NCI-H187 treated with DMSO at 0.1 percent for 48 hours (cell line): ENCODE results near the gene TSPYL1.
"Not testable (repeated sequence)": the region's sequence is repeated elsewhere in the genome, so short reads cannot be mapped to it uniquely, and the experiment has no call there.

Source experiments
- DNase-seq: peaks from one replicate; lab custom pipeline; 2025; lab: John Stamatoyannopoulos, UW

TSPYL1 gene

DNA sequence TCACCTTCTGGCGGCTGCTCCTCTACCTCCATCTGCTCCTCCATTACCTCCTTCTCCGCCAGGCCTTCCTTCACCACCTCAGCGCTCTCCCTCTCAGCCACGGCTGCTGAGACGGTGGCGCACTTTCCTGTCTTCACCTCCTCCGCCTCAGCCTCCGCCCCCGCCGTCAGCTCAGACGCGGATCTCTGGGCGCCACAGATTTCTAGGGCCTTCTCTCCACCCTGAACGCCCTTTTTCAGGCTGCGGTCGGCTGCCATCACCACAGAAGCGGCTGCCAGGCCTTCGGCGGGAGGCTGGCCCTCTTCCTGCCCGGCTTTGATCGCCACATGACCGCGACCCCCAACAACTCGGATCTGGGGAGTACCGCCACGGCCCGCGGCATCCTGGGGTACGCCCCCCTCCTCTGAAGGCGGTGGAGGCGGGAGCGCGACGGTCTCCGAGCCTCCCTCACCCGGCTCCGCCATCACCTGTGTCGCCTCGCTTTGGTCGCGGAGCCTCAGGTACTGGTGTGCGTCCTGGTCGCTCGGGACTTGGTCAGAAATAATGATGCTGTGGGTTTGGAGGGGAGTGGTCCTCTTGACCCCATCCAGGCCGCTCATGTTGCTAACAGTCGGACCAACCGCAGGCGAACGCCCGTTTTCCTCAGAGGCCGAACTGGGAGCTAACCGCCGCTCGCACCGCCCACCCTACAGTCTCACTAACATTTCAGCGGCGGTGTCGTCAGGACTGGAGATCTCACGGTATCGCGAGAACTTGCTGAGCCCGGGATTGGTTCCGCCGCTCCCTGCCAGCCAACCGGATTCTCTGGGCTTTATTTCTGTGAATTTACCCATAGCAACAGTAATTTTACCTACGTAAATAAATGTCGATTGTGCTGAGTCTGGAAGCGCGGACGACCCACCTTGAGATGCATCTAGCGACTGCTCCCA is at the start of gene TSPYL1:
Gene TSPYL1, minus strand, starts transcription at position 699 of the 929 bp plus-strand sequence. Its CDS starts 100 bp downstream, at position 599.
- DNase-seq = peak; percentile 82

DNA sequence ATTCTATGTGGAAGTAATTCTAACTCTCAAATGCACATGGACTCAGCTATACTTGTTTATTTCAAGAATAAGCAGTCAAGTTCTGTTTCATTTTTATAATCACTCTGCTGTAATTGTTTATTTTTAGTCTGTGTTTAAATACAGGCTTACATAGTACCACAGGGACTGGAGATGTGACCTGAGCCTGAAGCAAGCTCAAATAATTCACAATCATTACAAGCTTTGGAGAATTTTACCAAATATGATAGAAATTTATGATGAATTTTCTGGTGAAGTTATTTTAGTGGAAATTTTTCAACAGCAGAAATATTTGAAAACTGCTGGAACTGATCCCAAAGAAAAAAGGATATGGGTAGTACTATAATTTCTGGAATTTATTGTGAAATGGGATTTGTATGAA is 49.4 kb upstream of the TSPYL1 start:
- no peak for DNase-seq

DNA sequence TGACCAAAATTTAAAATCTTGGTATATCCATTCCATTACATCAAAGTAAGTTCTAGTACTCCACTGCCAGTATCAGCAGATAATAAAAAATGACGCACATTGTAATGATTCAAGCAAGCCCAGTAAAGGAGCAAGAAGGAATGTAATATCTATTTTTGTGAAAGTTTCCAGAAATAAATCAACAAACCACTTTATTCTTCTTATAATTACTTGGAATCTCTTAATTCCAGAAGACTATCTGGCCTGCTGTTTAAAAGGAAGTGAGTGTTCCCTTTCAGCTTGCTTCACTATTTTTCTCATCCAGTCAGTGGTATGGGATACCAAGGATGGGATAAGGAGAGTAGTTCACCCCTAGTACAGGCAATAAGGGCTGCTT is 48.8 kb upstream of the TSPYL1 start:
- no peak for DNase-seq

DNA sequence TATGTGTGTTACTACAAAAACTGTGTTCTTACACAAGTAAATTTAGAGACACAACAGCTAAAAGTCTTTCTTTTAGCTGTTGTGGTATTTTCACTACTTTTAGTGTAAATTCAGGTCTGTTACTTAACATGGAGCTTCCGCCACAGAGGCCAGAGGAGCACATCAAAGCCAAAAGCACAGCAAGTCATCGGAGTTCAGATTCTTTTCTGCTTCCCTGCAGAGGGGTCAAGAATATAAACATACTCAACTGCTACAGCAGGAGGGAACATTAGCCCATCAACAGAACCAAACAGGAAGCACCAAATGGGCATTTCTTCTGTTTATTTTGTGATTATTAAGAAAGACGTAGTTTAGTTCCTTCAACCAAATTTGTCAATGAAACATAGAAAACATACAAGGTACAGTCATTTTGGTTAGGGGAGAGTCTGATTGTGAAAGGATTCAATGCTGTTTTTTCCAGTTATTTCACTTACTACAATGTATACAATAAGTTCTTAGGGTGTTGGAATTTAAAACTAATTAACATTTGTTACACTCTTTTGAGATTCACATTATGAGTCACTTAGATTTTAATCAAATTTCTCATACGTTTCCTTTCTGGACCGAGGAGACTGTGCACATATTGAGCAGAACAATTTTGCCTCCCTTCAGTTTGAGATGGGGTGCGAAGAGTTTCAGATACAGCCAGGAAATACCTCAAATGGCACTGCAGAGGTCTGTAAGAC is 48.2 kb upstream of the TSPYL1 start:
- DNase-seq = no peak

- no peak for DNase-seq
These were observed 47.3 kb upstream of the TSPYL1 start for GRCh38 chr6:116326996-116327395.

- DNase-seq = no peak
These were observed 46.5 kb upstream of the TSPYL1 start for GRCh38 chr6:116326181-116326671.

- not testable (repeated sequence) for DNase-seq
These were observed 46.0 kb upstream of the TSPYL1 start for GRCh38 chr6:116325634-116326132.

GRCh38 chr6:116323863-116324262 is 44.1 kb upstream of the TSPYL1 start:
- no peak for DNase-seq

DNA sequence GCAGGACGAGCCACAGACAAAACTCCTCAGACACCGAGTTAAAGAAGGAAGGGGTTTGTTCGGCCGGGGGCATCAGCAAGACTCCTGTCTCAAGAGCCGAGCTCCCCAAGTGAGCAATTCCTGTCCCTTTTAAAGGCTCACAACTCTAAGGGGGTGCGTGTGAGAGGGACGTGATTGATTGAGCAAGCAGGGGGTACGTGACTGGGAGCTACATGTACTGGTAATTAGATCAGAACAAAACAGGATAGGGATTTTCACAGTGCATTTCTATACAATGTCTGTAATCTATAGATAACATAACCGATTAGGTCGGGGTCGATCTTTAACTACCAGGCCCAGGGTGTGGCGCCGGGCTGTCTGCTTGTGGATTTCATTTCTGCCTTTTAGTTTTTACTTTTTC is 42.2 kb upstream of the TSPYL1 start:
- DNase-seq = not testable (repeated sequence)

- no peak for DNase-seq
These were observed 37.2 kb upstream of the TSPYL1 start for GRCh38 chr6:116316772-116317467.

GRCh38 chr6:116314878-116315277 is 35.1 kb upstream of the TSPYL1 start:
- no peak for DNase-seq

DNA sequence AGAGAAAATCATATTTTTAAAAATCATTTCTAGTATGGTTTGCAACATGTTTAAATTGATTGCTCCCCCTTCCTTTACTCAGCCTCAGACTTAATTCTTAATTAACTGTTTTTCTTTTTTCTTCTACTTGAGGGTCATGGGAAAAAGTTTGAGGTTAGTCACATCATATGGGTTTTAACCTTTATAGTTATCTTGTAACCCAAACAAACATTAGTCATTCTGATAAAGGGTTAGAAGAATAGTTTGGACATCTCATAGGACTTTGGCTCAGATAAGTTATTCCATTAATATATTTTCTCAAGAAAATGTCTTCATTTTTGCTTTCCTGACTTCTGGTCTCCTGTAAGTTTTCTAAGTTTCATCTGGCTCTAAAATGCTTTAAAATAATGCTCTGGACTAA is 34.5 kb upstream of the TSPYL1 start:
- DNase-seq = no peak

DNA sequence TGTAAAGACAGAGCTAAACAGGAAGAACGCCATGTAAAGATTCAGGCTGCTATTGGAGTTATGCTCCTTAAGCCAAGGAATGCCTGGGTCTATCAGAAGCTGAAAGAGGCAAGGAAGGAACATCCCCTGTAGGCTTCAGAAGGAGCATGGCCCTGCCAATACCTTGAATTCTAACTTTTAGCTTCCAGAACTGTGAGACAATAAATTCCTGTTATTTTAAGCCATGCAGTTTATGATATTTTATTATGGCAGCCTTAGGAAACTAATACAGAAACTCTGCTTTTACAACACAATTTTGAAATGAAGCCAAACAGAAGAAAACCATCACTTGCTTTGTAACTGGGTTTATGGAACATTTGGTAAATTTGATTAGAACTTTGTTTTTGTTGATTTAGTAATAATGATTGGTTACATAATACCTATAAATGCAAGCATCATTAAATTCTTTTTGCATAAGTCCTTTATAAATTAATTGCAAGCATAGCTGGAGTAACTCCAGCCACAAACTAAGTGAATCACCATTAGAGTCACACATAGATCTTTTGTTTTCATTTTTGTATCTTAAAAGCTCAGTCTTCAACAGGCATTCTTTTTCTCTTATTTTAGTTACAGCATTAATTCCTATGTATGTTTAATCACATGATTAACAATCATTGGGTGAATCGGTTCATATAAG is 33.5 kb upstream of the TSPYL1 start:
- DNase-seq = no peak

- DNase-seq = no peak
These were observed 29.9 kb upstream of the TSPYL1 start for GRCh38 chr6:116309657-116310056.

- DNase-seq = no peak
These were observed 29.3 kb upstream of the TSPYL1 start for GRCh38 chr6:116309001-116309400.

- no peak for DNase-seq
These were observed 27.9 kb upstream of the TSPYL1 start for GRCh38 chr6:116307633-116308032.

DNA sequence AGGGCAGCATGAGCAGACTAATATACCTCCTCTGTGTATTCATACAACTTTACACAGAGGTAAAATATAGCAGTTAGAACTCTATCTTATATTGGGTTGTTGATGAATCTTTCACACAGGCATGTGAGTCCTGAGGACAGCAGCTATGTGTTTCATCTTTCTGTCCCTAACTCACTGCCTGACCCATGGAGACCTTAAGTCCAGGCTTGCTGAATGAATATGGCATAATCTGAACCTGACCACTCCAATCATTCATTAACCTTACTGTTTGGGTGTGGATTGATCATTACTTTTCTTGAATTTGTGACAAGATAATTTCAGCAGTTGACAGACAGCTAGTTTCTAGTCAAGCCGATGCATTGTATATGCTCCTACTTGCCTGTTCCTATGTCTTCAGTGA is 27.3 kb upstream of the TSPYL1 start:
- no peak for DNase-seq

DNA sequence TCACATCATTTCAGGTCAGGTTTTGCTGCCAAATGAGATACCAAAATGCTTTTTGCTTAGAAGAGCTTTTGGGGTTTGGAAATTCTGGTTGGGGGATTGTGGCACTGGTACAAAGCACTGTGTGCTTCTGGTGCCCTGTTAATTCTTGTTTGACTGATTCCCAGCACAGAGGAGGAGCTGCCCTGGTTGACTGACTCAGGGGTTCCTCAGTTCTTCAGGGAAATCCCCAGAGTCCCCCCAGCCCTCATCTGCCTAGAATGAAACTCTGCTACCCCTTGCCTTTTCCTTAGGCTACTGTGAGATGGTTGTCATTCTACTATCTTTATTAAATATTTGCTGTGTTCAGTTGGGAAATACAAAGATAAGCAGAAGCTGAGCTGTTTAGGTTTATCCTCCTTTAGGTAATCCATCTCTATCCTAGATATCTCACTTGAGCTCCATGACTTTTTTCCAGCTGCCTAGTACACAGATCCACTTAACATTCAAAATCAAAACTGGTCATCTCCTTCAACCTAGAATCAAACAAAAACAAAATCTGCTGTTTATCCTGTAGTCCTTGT is 24.9 kb upstream of the TSPYL1 start:
- DNase-seq = no peak

DNA sequence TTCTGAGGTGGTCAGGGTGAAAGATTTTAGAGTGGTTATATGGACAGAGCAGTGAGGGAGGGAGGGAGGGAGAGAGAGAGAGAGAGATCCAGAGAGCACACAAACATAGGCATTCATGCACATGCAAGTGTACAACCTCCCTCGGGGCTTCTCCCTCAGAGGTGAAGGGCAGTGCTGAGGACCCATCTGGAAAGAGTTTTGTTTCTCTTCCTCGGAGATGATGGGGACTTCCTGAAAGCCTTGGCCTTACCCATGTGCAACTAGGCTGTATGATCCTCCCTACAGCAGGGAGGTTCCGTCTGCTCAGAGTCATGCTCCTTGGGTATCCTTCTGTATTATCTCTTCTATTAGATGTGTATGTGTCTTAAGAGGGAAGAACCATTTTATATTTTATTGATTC is 21.4 kb upstream of the TSPYL1 start:
- no peak for DNase-seq

- DNase-seq = no peak
These were observed 20.8 kb upstream of the TSPYL1 start for GRCh38 chr6:116300566-116300965.

GRCh38 chr6:116298973-116299372 is 19.2 kb upstream of the TSPYL1 start:
- DNase-seq = no peak
